HepG2 (cell line): ENCODE results near the gene IRF7. TPM values are rescaled to one million over a fixed set of nuclear protein-coding genes. Genes with fewer than 3 reads are reported as not detected.

Source experiments
- GATAD2A ChIP-seq: IDR thresholded peaks from 2 replicates; pipeline ENCODE4 v1.6.1; 2016
- GFI1 ChIP-seq: sonication (generic); formaldehyde crosslinking; IDR thresholded peaks from 2 replicates; pipeline ENCODE4 v1.5.0; 2020; ENCODE audit warnings: missing genetic modification reagents, mild to moderate bottlenecking, borderline replicate concordance
- HHEX ChIP-seq: IDR thresholded peaks from 2 replicates; pipeline ENCODE4 v1.6.1; 2016; ENCODE audit warnings: control low read depth
- HOXA9 ChIP-seq: sonication (generic); formaldehyde crosslinking; IDR thresholded peaks from 2 replicates; pipeline ENCODE4 v1.8.1; 2022; ENCODE audit warnings: missing genetic modification reagents, mild to moderate bottlenecking, moderate library complexity, borderline replicate concordance
- MXD1 ChIP-seq: sonication (generic); formaldehyde crosslinking; IDR thresholded peaks from 2 replicates; pipeline ENCODE4 v1.4.0; 2020; ENCODE audit warnings: mild to moderate bottlenecking, missing genetic modification reagents
- MYPOP ChIP-seq: sonication (generic); formaldehyde crosslinking; IDR thresholded peaks from 2 replicates; pipeline ENCODE4 v1.8.1; 2023; ENCODE audit warnings: mild to moderate bottlenecking, moderate library complexity, missing genetic modification reagents
- STAT6 ChIP-seq: sonication (generic); formaldehyde crosslinking; IDR thresholded peaks from 2 replicates; pipeline ENCODE4 v1.4.0; 2020; ENCODE audit warnings: missing genetic modification reagents, mild to moderate bottlenecking, borderline replicate concordance
- TCF7L2 ChIP-seq: IDR thresholded peaks from 2 replicates; pipeline ENCODE4 v1.6.1; 2011; ENCODE audit warnings: mild to moderate bottlenecking, low read depth, low read length, moderate library complexity
- UBTF ChIP-seq: sonication (generic); formaldehyde crosslinking; IDR thresholded peaks from 2 replicates; pipeline ENCODE4 v1.4.0; 2020; ENCODE audit warnings: mild to moderate bottlenecking, missing genetic modification reagents
- ZBTB26 ChIP-seq: IDR thresholded peaks from 2 replicates; pipeline ENCODE4 v1.6.1; 2016; ENCODE audit warnings: missing compliant biosample characterization, missing genetic modification reagents, borderline replicate concordance
- ZBTB39 ChIP-seq: sonication (generic); formaldehyde crosslinking; IDR thresholded peaks from 2 replicates; pipeline ENCODE4 v1.5.0; 2020; ENCODE audit warnings: missing genetic modification reagents
- ZBTB7B ChIP-seq: sonication (generic); formaldehyde crosslinking; IDR thresholded peaks from 2 replicates; pipeline ENCODE4 v1.4.0; 2020; ENCODE audit warnings: missing genetic modification reagents
- ZFX ChIP-seq: sonication (generic); formaldehyde crosslinking; IDR thresholded peaks from 2 replicates; pipeline ENCODE4 v1.4.0; 2020; ENCODE audit warnings: mild to moderate bottlenecking, low read depth, missing genetic modification reagents, moderate library complexity
- ZGPAT ChIP-seq: IDR thresholded peaks from 2 replicates; pipeline ENCODE4 v1.6.1; 2016; ENCODE audit warnings: mild to moderate bottlenecking
- ZNF263 ChIP-seq: sonication (generic); formaldehyde crosslinking; IDR thresholded peaks from 2 replicates; pipeline ENCODE4 v1.4.0; 2020; ENCODE audit warnings: missing genetic modification reagents
- ZNF367 ChIP-seq: sonication (generic); formaldehyde crosslinking; IDR thresholded peaks from 2 replicates; pipeline ENCODE4 v1.4.0; 2020; ENCODE audit warnings: missing genetic modification reagents, borderline replicate concordance
- ZNF614 ChIP-seq: IDR thresholded peaks from 2 replicates; pipeline ENCODE4 v1.6.1; 2018; ENCODE audit warnings: missing biosample characterization, missing genetic modification reagents, inconsistent platforms, borderline replicate concordance
- ZNF720 ChIP-seq: sonication (generic); formaldehyde crosslinking; IDR thresholded peaks from 2 replicates; pipeline ENCODE4 v1.4.0; 2020; ENCODE audit warnings: missing genetic modification reagents
- ZSCAN31 ChIP-seq: sonication (generic); formaldehyde crosslinking; IDR thresholded peaks from 2 replicates; pipeline ENCODE4 v1.5.0; 2020; ENCODE audit warnings: low read depth, mild to moderate bottlenecking, missing genetic modification reagents
- polyA plus RNA-seq, 8 experiments: library from polyadenylated mRNA; depleted of rRNA in 3 of 8; stranded (reverse) in 7 of 8; unstranded in 1 of 8; fragments of >200 nt; fragmentation: Illumina TruSeq in 4 of 8; extraction: Trizol in 4 of 8; gene quantifications; 2 replicates each; pipeline versions ENCODE4 v1.2.1 to v1.2.3, GENCODE V29; 2011 to 2016; ENCODE audit warnings: low read depth in 4 of 8, missing spikeins in 1 of 8, mixed read lengths in 1 of 8; ENCODE audit not compliant: insufficient read depth in 1 of 8
- total RNA-seq, 5 experiments: library from RNA; depleted of rRNA; stranded (reverse); fragments of >200 nt; fragmentation: Illumina TruSeq; extraction: Trizol; gene quantifications; 2 replicates each; pipeline ENCODE4 v1.2.3, GENCODE V29; 2016; ENCODE audit warnings: low read depth in 1 of 5

Gene IRF7
- total and polyA plus RNA-seq, 2 of the 13 experiments (the other 11 are each of a cell fraction or from before 2014, with no cell fraction given), result not detected

GRCh38 chr11:657691-658126 is 42.0 kb upstream of the IRF7 start (continued):
- TF ChIP-seq UBTF (peak; percentile 29; the same call in 1 of the 2 replicates), STAT6 (CRISPR knock-in tag) (no peak), ZBTB7B (CRISPR knock-in tag) (peak; percentile 59; the same call in 1 of the 2 replicates), ZNF263 (CRISPR knock-in tag) (no peak), ZBTB26 (CRISPR knock-in tag) (no peak), ZBTB39 (CRISPR knock-in tag) (no peak), MXD1 (no peak), ZNF614 (CRISPR knock-in tag) (no peak), ZNF720 (CRISPR knock-in tag) (no peak), ZFX (CRISPR knock-in tag) (peak; percentile 46; the same call in 1 of the 2 replicates), TCF7L2 (no peak), GFI1 (no peak), ZNF367 (no peak), ZSCAN31 (CRISPR knock-in tag) (no peak), MYPOP (CRISPR knock-in tag) (no peak), ZGPAT (CRISPR knock-in tag) (peak; percentile 25; the same call in 1 of the 2 replicates), GATAD2A (CRISPR knock-in tag) (0 out of 2 replicates have a peak, but pooled peaks have one; percentile 32), HOXA9 (no peak), HHEX (no peak)
